ENCODE data around the gene DMRTB1.

Gene DMRTB1

GRCh38 chr1:53438427-53439336 is 20.5 kb upstream of the DMRTB1 start:
- no peak for FAIRE-seq
- no peak for DNase-seq (ENCODE audit: insufficient read length)
- TF ChIP-seq TAF1 (IDR thresholded peaks at IDR 0.05; ENCODE audit: borderline replicate concordance, low read depth, low read length), result no peak
- no peak for TF ChIP-seq POLR2A (IDR thresholded peaks at IDR 0.05; ENCODE audit: low read depth, low read length)
- no peak for TF ChIP-seq POLR2AphosphoS5 (IDR thresholded peaks at IDR 0.05; ENCODE audit: low read depth, low read length)

- DNase-seq (ENCODE audit: insufficient read length), result no peak
- no peak for FAIRE-seq
- TF ChIP-seq POLR2A (IDR thresholded peaks at IDR 0.05; ENCODE audit: low read depth, low read length), result no peak
- TF ChIP-seq POLR2AphosphoS5 (IDR thresholded peaks at IDR 0.05; ENCODE audit: low read depth, low read length), result no peak
- no peak for TF ChIP-seq TAF1 (IDR thresholded peaks at IDR 0.05; ENCODE audit: borderline replicate concordance, low read depth, low read length)
Observed at GRCh38 chr1:53439337-53440207, 19.6 kb upstream of the DMRTB1 start.

GRCh38 chr1:53440633-53441032 is 18.6 kb upstream of the DMRTB1 start:
- TF ChIP-seq POLR2AphosphoS5 (IDR thresholded peaks at IDR 0.05; ENCODE audit: low read depth, low read length) (no peak), TAF1 (IDR thresholded peaks at IDR 0.05; ENCODE audit: borderline replicate concordance, low read depth, low read length) (no peak)
- DNase-seq (ENCODE audit: insufficient read length), result no peak
- no peak for FAIRE-seq

GRCh38 chr1:53442299-53442698 is 16.9 kb upstream of the DMRTB1 start:
- no peak for TF ChIP-seq POLR2AphosphoS5 (IDR thresholded peaks at IDR 0.05; ENCODE audit: low read depth, low read length)
- DNase-seq (ENCODE audit: insufficient read length) (no peak), FAIRE-seq (no peak)

- FAIRE-seq (no peak), DNase-seq (ENCODE audit: insufficient read length) (no peak)
- TF ChIP-seq POLR2A (IDR thresholded peaks at IDR 0.05; ENCODE audit: low read depth, low read length), result no peak
- TF ChIP-seq TAF1 (IDR thresholded peaks at IDR 0.05; ENCODE audit: borderline replicate concordance, low read depth, low read length), result no peak
- no peak for TF ChIP-seq POLR2AphosphoS5 (IDR thresholded peaks at IDR 0.05; ENCODE audit: low read depth, low read length)
Observed at GRCh38 chr1:53446051-53446450, 13.1 kb upstream of the DMRTB1 start.

- DNase-seq (ENCODE audit: insufficient read length) (no peak), FAIRE-seq (no peak)
- TF ChIP-seq TAF1 (IDR thresholded peaks at IDR 0.05; ENCODE audit: borderline replicate concordance, low read depth, low read length) (no peak), POLR2A (IDR thresholded peaks at IDR 0.05; ENCODE audit: low read depth, low read length) (no peak), POLR2AphosphoS5 (IDR thresholded peaks at IDR 0.05; ENCODE audit: low read depth, low read length) (no peak)
Observed at GRCh38 chr1:53447413-53447812, 11.8 kb upstream of the DMRTB1 start.

- FAIRE-seq (no peak), DNase-seq (ENCODE audit: insufficient read length) (no peak)
Observed at GRCh38 chr1:53448241-53448841, 10.9 kb upstream of the DMRTB1 start.

GRCh38 chr1:53449021-53449420 is 10.2 kb upstream of the DMRTB1 start:
- FAIRE-seq (no peak), DNase-seq (ENCODE audit: insufficient read length) (no peak)
- TF ChIP-seq POLR2A (IDR thresholded peaks at IDR 0.05; ENCODE audit: low read depth, low read length) (no peak), POLR2AphosphoS5 (IDR thresholded peaks at IDR 0.05; ENCODE audit: low read depth, low read length) (no peak), TAF1 (IDR thresholded peaks at IDR 0.05; ENCODE audit: borderline replicate concordance, low read depth, low read length) (no peak)

More at GRCh38 chr1:53448241-53448841, 10.9 kb upstream of the DMRTB1 start:
- TF ChIP-seq POLR2AphosphoS5 (IDR thresholded peaks at IDR 0.05; ENCODE audit: low read depth, low read length), result no peak
- no peak for TF ChIP-seq TAF1 (IDR thresholded peaks at IDR 0.05; ENCODE audit: borderline replicate concordance, low read depth, low read length)
- no peak for TF ChIP-seq POLR2A (IDR thresholded peaks at IDR 0.05; ENCODE audit: low read depth, low read length)

- FAIRE-seq, result no peak
- no peak for TF ChIP-seq TAF1 (IDR thresholded peaks at IDR 0.05; ENCODE audit: borderline replicate concordance, low read depth, low read length)
- no peak for TF ChIP-seq POLR2A (IDR thresholded peaks at IDR 0.05; ENCODE audit: low read depth, low read length)
- TF ChIP-seq POLR2AphosphoS5 (IDR thresholded peaks at IDR 0.05; ENCODE audit: low read depth, low read length), result no peak
- DNase-seq (ENCODE audit: insufficient read length), result no peak
Observed at GRCh38 chr1:53449693-53450092, 9.5 kb upstream of the DMRTB1 start.

GRCh38 chr1:53450225-53450624 is 9.0 kb upstream of the DMRTB1 start:
- FAIRE-seq, result no peak
- TF ChIP-seq POLR2A (IDR thresholded peaks at IDR 0.05; ENCODE audit: low read depth, low read length) (no peak), POLR2AphosphoS5 (IDR thresholded peaks at IDR 0.05; ENCODE audit: low read depth, low read length) (no peak), TAF1 (IDR thresholded peaks at IDR 0.05; ENCODE audit: borderline replicate concordance, low read depth, low read length) (no peak)

GRCh38 chr1:53454019-53454418 is 5.2 kb upstream of the DMRTB1 start:
- no peak for TF ChIP-seq POLR2A (IDR thresholded peaks at IDR 0.05; ENCODE audit: low read depth, low read length)
- TF ChIP-seq TAF1 (IDR thresholded peaks at IDR 0.05; ENCODE audit: borderline replicate concordance, low read depth, low read length), result no peak
- TF ChIP-seq POLR2AphosphoS5 (IDR thresholded peaks at IDR 0.05; ENCODE audit: low read depth, low read length), result no peak
- FAIRE-seq (no peak), DNase-seq (ENCODE audit: insufficient read length) (no peak)

More at GRCh38 chr1:53450225-53450624, 9.0 kb upstream of the DMRTB1 start:
- no peak for DNase-seq (ENCODE audit: insufficient read length)

All from GM12892 (cell line).